Cardiac fibroblast (primary cell): ENCODE data around the gene PLAGL2.

ENCODE experiments used
- DNase-seq, 2 donors: peaks; one replicate each; pipeline versions ENCODE4 v3.0.0 to v3.0.0-alpha.2; 2010; ENCODE audit warnings: low read depth in 2 of 2
- H3K4me3 ChIP-seq, 2 donors: replicated peaks in 1 of 2; 1 replicate in 1 of 2; 2 replicates in 1 of 2; pipeline ENCODE4 v1.5.1; 2011; ENCODE audit warnings: low read depth in 2 of 2, low read length in 2 of 2, mild to moderate bottlenecking in 2 of 2, moderate library complexity in 1 of 2
- CTCF ChIP-seq: IDR thresholded peaks from one replicate; pipeline ENCODE4 v1.5.1; 2011; ENCODE audit warnings: low read depth, mild to moderate bottlenecking, low read length, inconsistent platforms

PLAGL2 gene

GRCh38 chr20:32189691-32190615 is 17.6 kb downstream of the PLAGL2 start:
- DNase-seq = peak; percentile 31 to 45
- TF ChIP-seq CTCF = no peak

GRCh38 chr20:32189123-32189410 is 18.5 kb downstream of the PLAGL2 start:
- TF ChIP-seq CTCF = no peak
- no peak overlapping the region for H3K4me3 ChIP-seq
- no peak for DNase-seq

More at GRCh38 chr20:32189691-32190615, 17.6 kb downstream of the PLAGL2 start:
- H3K4me3 ChIP-seq = peak overlapping the region; percentile 54 to 55

- H3K4me3 ChIP-seq = no peak overlapping the region
- no peak for DNase-seq
- TF ChIP-seq CTCF = no peak
Observed at GRCh38 chr20:32188376-32189122, 19.0 kb downstream of the PLAGL2 start.

- H3K4me3 ChIP-seq = no peak overlapping the region
- TF ChIP-seq CTCF = no peak
- DNase-seq = no peak
Observed at GRCh38 chr20:32186506-32186905, 21.0 kb downstream of the PLAGL2 start.

- no peak overlapping the region for H3K4me3 ChIP-seq
- TF ChIP-seq CTCF = no peak
- DNase-seq = no peak
Observed at GRCh38 chr20:32184961-32185603, 22.5 kb downstream of the PLAGL2 start.

- no peak for TF ChIP-seq CTCF
- no peak for DNase-seq
- H3K4me3 ChIP-seq = no peak overlapping the region
Observed at GRCh38 chr20:32183947-32184635, 23.5 kb downstream of the PLAGL2 start.
